HG03135 (cell line): ENCODE results near the gene DCN.
"Not testable (repeated sequence)": the region's sequence is repeated elsewhere in the genome, so short reads cannot be mapped to it uniquely, and the experiment has no call there.

Source experiments
- ATAC-seq: cut with Tn5 transposase; IDR thresholded peaks from one replicate; pipeline ENCODE4 v1.9.1; 2021; ENCODE audit warnings: mild to moderate bottlenecking, moderate library complexity; ENCODE audit not compliant: unreplicated experiment

Gene DCN

GRCh38 chr12:91182636-91183455 is at the start of gene DCN:
Gene DCN (minus strand): TSS chr12:91182817. CDS start chr12:91178552, 4,265 bp downstream.
- no peak for ATAC-seq

- no peak for ATAC-seq
Observed at GRCh38 chr12:91230841-91231240, 48.2 kb upstream of the DCN start.

GRCh38 chr12:91226951-91227350 is 44.3 kb upstream of the DCN start:
- ATAC-seq, result no peak

GRCh38 chr12:91225316-91225715 is 42.7 kb upstream of the DCN start:
- ATAC-seq, result no peak

GRCh38 chr12:91224401-91224800 is 41.8 kb upstream of the DCN start:
- no peak for ATAC-seq

- ATAC-seq, result no peak
Observed at GRCh38 chr12:91222746-91223145, 40.1 kb upstream of the DCN start.

GRCh38 chr12:91219919-91220318 is 37.3 kb upstream of the DCN start:
- ATAC-seq, result no peak

- ATAC-seq, result no peak
Observed at GRCh38 chr12:91219511-91219910, 36.9 kb upstream of the DCN start.

GRCh38 chr12:91216871-91217270 is 34.3 kb upstream of the DCN start:
- no peak for ATAC-seq

GRCh38 chr12:91215940-91216454 is 33.4 kb upstream of the DCN start:
- ATAC-seq, result no peak

- no peak for ATAC-seq
Observed at GRCh38 chr12:91211866-91212265, 29.2 kb upstream of the DCN start.

- no peak for ATAC-seq
Observed at GRCh38 chr12:91210618-91211017, 28.0 kb upstream of the DCN start.

- ATAC-seq, result no peak
Observed at GRCh38 chr12:91210144-91210543, 27.5 kb upstream of the DCN start.

- not testable (repeated sequence) for ATAC-seq
Observed at GRCh38 chr12:91207301-91207700, 24.7 kb upstream of the DCN start.

- no peak for ATAC-seq
Observed at GRCh38 chr12:91205811-91206210, 23.2 kb upstream of the DCN start.

GRCh38 chr12:91204421-91204820 is 21.8 kb upstream of the DCN start:
- ATAC-seq, result no peak

- no peak for ATAC-seq
Observed at GRCh38 chr12:91203610-91204009, 21.0 kb upstream of the DCN start.

GRCh38 chr12:91202390-91202789 is 19.8 kb upstream of the DCN start:
- no peak for ATAC-seq

- no peak for ATAC-seq
Observed at GRCh38 chr12:91196436-91196835, 13.8 kb upstream of the DCN start.

- no peak for ATAC-seq
Observed at GRCh38 chr12:91194500-91194899, 11.9 kb upstream of the DCN start.

GRCh38 chr12:91191513-91192111 is 9.0 kb upstream of the DCN start:
- no peak for ATAC-seq

- ATAC-seq, result no peak
Observed at GRCh38 chr12:91189516-91189915, 6.9 kb upstream of the DCN start.
